GM12892 (cell line): Measurements from ENCODE around the gene FSIP1.

Experiments used
- DNase-seq: peaks from one replicate; pipeline ENCODE4 v3.0.0; 2011; ENCODE audit not compliant: insufficient read length
- FAIRE-seq: peaks from 2 replicates; lab custom pipeline; 2011; peaks lifted over from hg19 to GRCh38; lab: Jason Lieb, UNC
- POLR2A ChIP-seq: IDR thresholded peaks from 2 replicates; pipeline ENCODE4 v1.6.1; 2011; ENCODE audit warnings: low read depth, low read length, control low read depth
- POLR2AphosphoS5 ChIP-seq: IDR thresholded peaks from 2 replicates; pipeline ENCODE4 v1.6.1; 2011; ENCODE audit warnings: low read depth, low read length, control low read depth
- TAF1 ChIP-seq: IDR thresholded peaks from 2 replicates; pipeline ENCODE4 v1.6.1; 2011; ENCODE audit warnings: low read depth, mild to moderate bottlenecking, control low read depth, low read length, borderline replicate concordance

Gene FSIP1

GRCh38 chr15:39752246-39752645 is 30.4 kb downstream of the FSIP1 start:
- no peak for FAIRE-seq
- TF ChIP-seq POLR2A (no peak), TAF1 (no peak), POLR2AphosphoS5 (no peak)

GRCh38 chr15:39748276-39748675 is 34.4 kb downstream of the FSIP1 start:
- FAIRE-seq: no peak

More at GRCh38 chr15:39752246-39752645, 30.4 kb downstream of the FSIP1 start:
- DNase-seq: no peak

GRCh38 chr15:39747326-39747725 is 35.3 kb downstream of the FSIP1 start:
- no peak for TF ChIP-seq TAF1
- no peak for TF ChIP-seq POLR2AphosphoS5
- TF ChIP-seq POLR2A: no peak
- FAIRE-seq (no peak), DNase-seq (no peak)

More at GRCh38 chr15:39748276-39748675, 34.4 kb downstream of the FSIP1 start:
- TF ChIP-seq POLR2AphosphoS5 (no peak), TAF1 (no peak), POLR2A (no peak)
- no peak for DNase-seq

- TF ChIP-seq POLR2AphosphoS5 (no peak), POLR2A (no peak), TAF1 (no peak)
- DNase-seq (no peak), FAIRE-seq (no peak)
These were observed 35.8 kb downstream of the FSIP1 start for GRCh38 chr15:39746714-39747276.

GRCh38 chr15:39746176-39746575 is 36.5 kb downstream of the FSIP1 start:
- FAIRE-seq (no peak), DNase-seq (no peak)

GRCh38 chr15:39745415-39745814 is 37.2 kb downstream of the FSIP1 start:
- FAIRE-seq (no peak), DNase-seq (no peak)
- TF ChIP-seq POLR2AphosphoS5 (no peak), TAF1 (no peak), POLR2A (no peak)

More at GRCh38 chr15:39746176-39746575, 36.5 kb downstream of the FSIP1 start:
- no peak for TF ChIP-seq POLR2AphosphoS5
- TF ChIP-seq TAF1: no peak

- TF ChIP-seq TAF1 (no peak), POLR2A (no peak), POLR2AphosphoS5 (no peak)
- FAIRE-seq: no peak
- DNase-seq: no peak
These were observed 38.1 kb downstream of the FSIP1 start for GRCh38 chr15:39744334-39745103.

- peak; percentile 14 for FAIRE-seq
- DNase-seq: no peak
- no peak for TF ChIP-seq POLR2A
These were observed 39.0 kb downstream of the FSIP1 start for GRCh38 chr15:39743611-39744010.

GRCh38 chr15:39741258-39741657 is 41.4 kb downstream of the FSIP1 start:
- FAIRE-seq (no peak), DNase-seq (no peak)
- TF ChIP-seq TAF1 (no peak), POLR2A (no peak), POLR2AphosphoS5 (no peak)

- DNase-seq (no peak), FAIRE-seq (no peak)
- no peak for TF ChIP-seq TAF1
- no peak for TF ChIP-seq POLR2A
These were observed 43.6 kb downstream of the FSIP1 start for GRCh38 chr15:39738998-39739397.

- no peak for FAIRE-seq
- DNase-seq: no peak
- no peak for TF ChIP-seq TAF1
These were observed 45.5 kb downstream of the FSIP1 start for GRCh38 chr15:39737196-39737550.

- DNase-seq: no peak
- no peak for FAIRE-seq
- TF ChIP-seq POLR2A: no peak
- no peak for TF ChIP-seq POLR2AphosphoS5
- TF ChIP-seq TAF1: no peak
These were observed 46.0 kb downstream of the FSIP1 start for GRCh38 chr15:39736412-39737195.
